G401 (cell line): Measurements from ENCODE around the gene FGF13. TPM values are rescaled to one million over a fixed set of nuclear protein-coding genes. Genes with fewer than 3 reads are reported as not detected.

Source experiments
- DNase-seq: peaks from one replicate; pipeline ENCODE4 v3.0.0-alpha.2; 2015; ENCODE audit warnings: low spot score
- in situ Hi-C: cut with HindIII; loops from 2 replicates; pipeline ENCODE4 v1.10.0; 2016; ENCODE audit warnings: low sequenced_read_pairs, mixed read lengths
- total RNA-seq: library from RNA; depleted of rRNA; stranded (reverse); fragments of >200 nt; shearing (Covaris generic); gene quantifications from 2 replicates; pipeline ENCODE4 v1.2.3, GENCODE V29; 2014; rRNA removed

The FGF13 gene
- total RNA-seq, result 0.80 TPM in 1 of 2 replicates, not detected in the other

DNA sequence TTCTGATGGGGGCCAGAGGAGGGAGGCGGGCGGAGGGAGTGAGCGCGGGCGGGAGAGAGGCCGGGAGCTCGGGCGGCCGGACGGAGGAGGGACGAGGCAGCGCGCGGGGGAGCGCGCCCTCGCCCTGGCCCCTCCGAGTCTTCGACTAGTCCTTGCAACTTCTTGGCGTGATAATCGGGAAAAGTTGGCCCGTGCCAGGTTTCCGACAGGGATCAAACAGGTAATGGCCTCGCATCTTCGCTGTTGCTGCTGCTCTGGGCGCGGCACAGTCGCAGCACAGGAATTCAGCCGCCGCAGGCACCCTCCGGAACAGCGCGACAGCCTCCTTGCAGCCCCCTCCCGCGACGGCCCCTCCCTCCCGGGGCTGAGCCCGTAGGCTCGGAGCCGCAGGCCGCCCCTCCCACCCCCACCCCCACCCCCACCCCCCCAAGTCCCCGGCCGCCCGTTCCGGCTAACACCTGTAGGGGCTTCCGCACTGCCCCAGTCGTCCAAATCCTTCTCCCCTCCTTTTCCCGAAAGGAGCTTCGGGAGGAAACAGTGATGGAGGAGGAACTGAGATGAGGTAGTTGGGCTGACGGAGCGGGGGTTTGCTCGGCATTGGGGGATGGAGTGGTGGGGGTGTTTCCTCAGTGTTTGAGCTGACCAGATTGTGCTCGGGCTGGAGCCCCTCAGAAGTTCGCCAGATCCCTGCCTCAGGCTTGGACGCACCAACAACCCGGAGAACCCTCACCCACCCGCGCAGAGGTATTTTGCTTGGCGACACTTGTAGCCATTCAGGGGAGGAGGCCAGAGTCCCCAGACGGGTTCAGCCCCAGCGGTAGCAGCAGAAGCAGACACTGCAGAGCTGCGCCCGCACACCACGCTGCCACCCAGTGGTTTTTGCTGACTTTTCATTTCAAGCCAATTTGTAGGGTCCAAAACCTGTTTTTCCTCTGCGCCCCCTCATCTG, at the start of gene FGF13:
FGF13 (minus strand) TSS at position 319 of the 949 bp plus-strand sequence. CDS start 714 bp downstream, outside the sequence.
- no peak for DNase-seq
- in situ Hi-C loops, result no loop called here

- in situ Hi-C loops, result no loop called here
- DNase-seq, result no peak
Observed at GRCh38 chrX:138759217-138759943, 47.9 kb upstream of the FGF13 start.

- no peak for DNase-seq
- in situ Hi-C loops, result no loop called here
Observed at GRCh38 chrX:138756234-138756633, 44.7 kb upstream of the FGF13 start.

GRCh38 chrX:138754861-138755260, 43.3 kb upstream of the FGF13 start:
- no peak for DNase-seq
- in situ Hi-C loops, result no loop called here

- no peak for DNase-seq
- in situ Hi-C loops, result no loop called here
Observed at GRCh38 chrX:138748480-138748879, 37.0 kb upstream of the FGF13 start.

DNA sequence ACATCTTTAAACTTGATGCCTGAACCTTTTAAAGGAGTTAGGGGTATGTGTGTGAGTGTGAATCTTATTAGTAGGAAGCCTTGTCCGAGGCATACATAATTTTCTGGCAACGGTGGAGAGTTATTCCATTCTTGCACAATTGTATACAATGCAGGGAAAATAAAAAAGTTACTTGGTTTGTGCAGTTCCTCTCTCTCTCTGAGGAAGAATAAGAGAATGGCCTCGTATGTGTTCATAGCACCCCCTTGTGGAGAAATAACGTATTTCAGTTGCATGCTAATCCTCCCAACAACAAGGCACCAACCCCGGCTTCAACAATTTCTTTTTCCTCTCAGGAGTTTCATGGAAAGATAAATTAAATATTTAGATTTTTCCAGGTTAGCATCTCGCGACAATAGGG, 33.7 kb upstream of the FGF13 start:
- peak; percentile 16 for DNase-seq
- in situ Hi-C loops, result no loop called here

DNA sequence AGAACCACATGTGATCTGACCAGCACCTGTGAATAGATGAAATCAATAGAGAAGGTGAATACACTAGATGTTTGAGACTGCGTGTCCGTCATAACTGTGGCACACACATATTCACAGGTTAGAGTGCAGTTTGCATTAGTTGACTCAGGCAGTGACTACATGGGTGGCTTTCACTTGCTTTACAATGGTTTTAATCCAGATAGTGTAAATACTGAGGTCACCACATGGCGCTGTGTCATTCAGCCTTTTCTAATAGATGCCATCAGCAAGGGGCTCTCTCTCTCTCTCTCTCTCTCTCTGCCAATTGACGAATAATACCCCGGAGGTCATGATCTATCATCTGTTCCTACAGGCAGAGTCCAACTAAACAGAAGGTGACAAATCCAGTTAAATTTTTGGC, 30.7 kb upstream of the FGF13 start:
- in situ Hi-C loops, result no loop called here
- no peak for DNase-seq

GRCh38 chrX:138740341-138740740, 28.8 kb upstream of the FGF13 start:
- DNase-seq, result no peak
- in situ Hi-C loops, result no loop called here

DNA sequence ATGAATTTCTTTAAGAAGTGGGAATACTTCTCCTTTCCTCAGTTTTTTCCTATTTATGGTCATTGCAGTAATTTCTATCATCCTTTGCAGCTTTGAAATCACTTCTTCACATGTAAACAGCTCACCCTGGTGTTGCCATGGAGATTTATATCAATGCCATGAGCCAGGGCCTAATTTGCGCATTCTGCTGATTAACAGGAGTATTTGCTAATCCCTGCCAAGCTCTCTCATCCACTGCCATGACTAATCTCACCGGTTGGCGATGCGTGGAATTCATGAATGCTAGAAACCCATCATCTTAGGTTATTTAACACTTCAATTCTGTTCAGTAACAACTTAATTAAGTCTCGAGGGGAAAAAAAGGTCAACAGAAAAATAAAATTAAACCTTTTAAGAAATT, 11.8 kb upstream of the FGF13 start:
- in situ Hi-C loops, result no loop called here
- DNase-seq, result no peak

GRCh38 chrX:138719396-138719795, 7.9 kb upstream of the FGF13 start:
- in situ Hi-C loops, result no loop called here
- no peak for DNase-seq

DNA sequence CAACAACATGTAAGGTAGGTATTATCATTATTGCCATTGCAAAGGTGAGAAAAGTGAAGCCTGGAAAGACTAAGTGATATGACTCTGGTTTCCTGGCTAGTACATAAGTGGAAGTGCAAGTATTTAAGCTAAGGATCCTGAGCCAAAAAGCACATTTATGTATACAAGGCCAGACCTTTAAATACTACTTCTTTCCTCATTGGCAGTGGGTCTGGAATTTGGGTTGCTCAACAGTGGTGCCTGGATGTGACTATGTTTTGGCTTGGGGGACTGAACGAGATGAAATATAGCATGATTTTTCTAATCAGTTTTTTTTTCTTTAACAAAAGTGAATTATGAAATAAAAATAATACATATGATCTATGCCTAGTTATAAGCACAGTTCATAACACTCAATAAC, 7.4 kb upstream of the FGF13 start:
- in situ Hi-C loops, result no loop called here

DNA sequence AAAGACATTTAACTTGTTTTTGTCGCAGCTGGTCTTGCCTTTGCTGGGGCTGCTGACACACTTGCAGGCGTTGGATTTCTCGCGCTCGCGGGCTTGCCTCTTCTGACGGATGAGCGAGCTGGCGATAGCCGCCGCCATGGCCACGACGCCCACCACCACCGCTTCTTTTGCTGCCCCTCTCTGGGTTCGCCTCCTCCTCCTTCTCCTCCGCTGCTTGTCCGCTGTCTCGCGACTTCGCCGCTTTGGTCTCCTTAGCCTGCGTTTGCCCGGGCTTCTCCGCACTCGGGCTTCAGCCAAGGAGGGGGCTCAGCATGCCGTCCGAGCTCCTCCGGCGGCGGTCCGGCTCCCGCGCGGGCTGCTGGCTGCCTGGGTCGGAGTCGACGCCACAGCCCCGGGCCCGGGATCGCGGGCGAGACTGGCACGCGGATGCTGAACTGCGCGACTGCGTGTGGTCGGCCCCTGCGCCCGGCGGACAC, 613 bp downstream of the FGF13 start:
- in situ Hi-C loops, result no loop called here

More for the DNA sequence above, 7.4 kb upstream of the FGF13 start:
- DNase-seq, result no peak

GRCh38 chrX:138709886-138710791, 1.4 kb downstream of the FGF13 start:
- DNase-seq, result no peak
- in situ Hi-C loops, result no loop called here

More for the DNA sequence above, 613 bp downstream of the FGF13 start:
- no peak for DNase-seq

DNA sequence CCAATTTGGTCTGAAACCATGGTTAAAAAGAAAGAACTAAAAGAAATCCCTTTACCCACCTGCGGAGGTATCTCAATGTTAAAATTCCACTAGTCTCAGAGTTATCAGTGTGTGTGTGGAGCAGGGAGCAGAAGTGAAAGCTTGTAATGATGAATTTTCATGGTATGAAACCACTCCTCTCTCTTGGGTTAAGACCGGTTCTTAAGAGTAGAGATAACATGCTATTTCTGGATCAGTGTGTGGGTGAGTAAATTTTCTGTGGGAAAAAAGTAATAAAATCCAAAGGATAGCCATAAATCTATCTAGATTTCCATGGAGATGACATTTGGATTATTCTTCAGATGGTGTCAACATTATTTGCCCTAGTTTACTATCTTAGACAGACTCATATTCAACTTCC, 3.2 kb downstream of the FGF13 start:
- in situ Hi-C loops, result no loop called here
- DNase-seq, result no peak

- DNase-seq, result no peak
- in situ Hi-C loops, result no loop called here
Observed at GRCh38 chrX:138704596-138704995, 6.9 kb downstream of the FGF13 start.

- in situ Hi-C loops, result no loop called here
- no peak for DNase-seq
Observed at GRCh38 chrX:138704101-138704500, 7.4 kb downstream of the FGF13 start.

DNA sequence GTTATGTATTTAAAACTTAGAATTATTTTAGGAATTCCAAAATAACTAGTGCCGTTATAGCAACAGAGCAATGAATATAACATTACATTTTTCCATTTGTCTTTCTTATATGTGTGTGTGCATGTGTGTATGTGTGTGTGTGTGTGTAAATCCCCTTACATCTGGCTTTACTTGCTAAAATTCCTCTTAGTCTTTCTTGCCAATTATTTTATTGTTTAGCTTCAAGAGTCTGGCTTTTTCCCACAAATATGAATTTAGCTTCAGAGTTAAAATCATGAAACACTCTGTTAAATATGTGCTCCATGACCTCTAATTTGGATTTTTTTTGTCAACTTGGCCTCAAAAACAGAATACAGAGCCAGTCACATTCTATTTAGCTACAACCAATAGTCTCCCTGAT, 18.9 kb downstream of the FGF13 start:
- DNase-seq, result no peak
- in situ Hi-C loops, result no loop called here

GRCh38 chrX:138691186-138691585, 20.3 kb downstream of the FGF13 start:
- DNase-seq, result no peak
- in situ Hi-C loops, result no loop called here

DNA sequence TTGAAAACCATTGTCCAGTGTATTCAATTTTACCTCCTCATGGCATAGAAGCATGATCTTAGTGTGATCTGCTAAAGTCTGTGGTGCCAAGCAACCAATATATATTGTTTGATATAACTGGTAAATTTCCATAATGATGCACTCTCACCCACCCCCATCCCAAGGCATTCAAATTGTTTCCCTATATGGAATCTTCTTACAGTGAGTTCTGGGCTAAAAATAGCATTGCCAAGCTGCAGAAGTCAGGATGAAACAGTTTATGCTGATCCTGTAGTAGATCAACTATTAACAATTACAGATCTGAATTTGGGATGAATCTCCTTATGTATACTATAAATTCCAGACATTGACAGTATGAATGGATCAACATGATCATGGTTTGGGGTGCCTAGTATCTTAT, 20.9 kb downstream of the FGF13 start:
- in situ Hi-C loops, result no loop called here
- DNase-seq, result no peak
